HepG2 (cell line): ENCODE results near the gene KHNYN. TPM values are rescaled to one million over a fixed set of nuclear protein-coding genes. Genes with fewer than 3 reads are reported as not detected.
A peak's percentile ranks its signal among the peaks of the same experiment; 100 is the strongest.

Experiments used
- CHCHD3 ChIP-seq: sonication (generic); formaldehyde crosslinking; IDR thresholded peaks from 2 replicates; pipeline ENCODE4 v1.8.0; 2022; ENCODE audit warnings: mild to moderate bottlenecking, missing genetic modification reagents, moderate library complexity
- ESRRA ChIP-seq: sonication (generic); formaldehyde crosslinking; IDR thresholded peaks from 2 replicates; pipeline ENCODE4 v1.5.1; 2020; ENCODE audit warnings: mild to moderate bottlenecking, low read depth, missing genetic modification reagents
- FUBP1 ChIP-seq: sonication (generic); formaldehyde crosslinking; IDR thresholded peaks from 2 replicates; pipeline ENCODE4 v1.5.1; 2020; ENCODE audit warnings: missing genetic modification reagents, mild to moderate bottlenecking, borderline replicate concordance
- GABPB1 ChIP-seq: IDR thresholded peaks from 2 replicates; pipeline ENCODE4 v1.6.1; 2016; ENCODE audit warnings: mild to moderate bottlenecking, missing genetic modification reagents, moderate library complexity, missing compliant biosample characterization
- HIVEP1 ChIP-seq: sonication (generic); formaldehyde crosslinking; IDR thresholded peaks from 2 replicates; pipeline ENCODE4 v1.4.0; 2020; ENCODE audit warnings: mild to moderate bottlenecking, missing genetic modification reagents
- KDM4B ChIP-seq: sonication (generic); formaldehyde crosslinking; IDR thresholded peaks from 2 replicates; pipeline ENCODE4 v1.4.0; 2020; ENCODE audit warnings: missing genetic modification reagents
- KDM5A ChIP-seq: fragments of 200-600 bp; sonication (generic); IDR thresholded peaks from 2 replicates; pipeline ENCODE4 v1.7.0; 2018; ENCODE audit warnings: antibody characterized with exemption, mild to moderate bottlenecking, low read length, borderline replicate concordance
- KMT2A ChIP-seq: sonication (generic); formaldehyde crosslinking; IDR thresholded peaks from 2 replicates; pipeline ENCODE4 v1.4.0; 2020; ENCODE audit warnings: missing genetic modification reagents
- NR1H2 ChIP-seq: sonication (generic); formaldehyde crosslinking; IDR thresholded peaks from 2 replicates; pipeline ENCODE4 v1.8.1; 2022; ENCODE audit warnings: low read depth, missing genetic modification reagents, borderline replicate concordance
- PCBP2 ChIP-seq: fragments of 200-400 bp; formaldehyde crosslinking; optimal IDR thresholded peaks from 2 replicates; pipeline ENCODE3; 2018; ENCODE audit warnings: low read length, low read depth; ENCODE audit not compliant: poor library complexity, severe bottlenecking
- POLR2A ChIP-seq, 2 experiments: IDR thresholded peaks; 2 replicates each; pipeline ENCODE4 v1.6.1; 2011; ENCODE audit warnings: low read depth in 2 of 2, low read length in 2 of 2, mild to moderate bottlenecking in 1 of 2, moderate library complexity in 1 of 2; ENCODE audit not compliant: insufficient read depth in 1 of 2
- PRDM10 ChIP-seq: sonication (generic); formaldehyde crosslinking; IDR thresholded peaks from 2 replicates; pipeline ENCODE4 v1.4.0; 2020; ENCODE audit warnings: low read depth, missing genetic modification reagents
- SMAD9 ChIP-seq: sonication (generic); formaldehyde crosslinking; IDR thresholded peaks from 2 replicates; pipeline ENCODE4 v1.5.1; 2020; ENCODE audit warnings: mild to moderate bottlenecking, missing genetic modification reagents
- SNAPC2 ChIP-seq: sonication (generic); formaldehyde crosslinking; IDR thresholded peaks from 2 replicates; pipeline ENCODE4 v1.8.1; 2022; ENCODE audit warnings: mild to moderate bottlenecking, missing genetic modification reagents
- TRIM22 ChIP-seq: fragments of 450-650 bp; IDR thresholded peaks from 2 replicates; pipeline ENCODE4 v1.6.1; 2017
- ZNF333 ChIP-seq: sonication (generic); formaldehyde crosslinking; IDR thresholded peaks from 2 replicates; pipeline ENCODE4 v1.4.0; 2020; ENCODE audit warnings: mild to moderate bottlenecking, missing genetic modification reagents, borderline replicate concordance
- ZNF598 ChIP-seq: sonication (generic); formaldehyde crosslinking; IDR thresholded peaks from 2 replicates; pipeline ENCODE4 v1.5.1; 2020; ENCODE audit warnings: mild to moderate bottlenecking, missing genetic modification reagents, borderline replicate concordance
- ZNF670 ChIP-seq: sonication (generic); formaldehyde crosslinking; IDR thresholded peaks from 2 replicates; pipeline ENCODE4 v1.8.0; 2022; ENCODE audit warnings: mild to moderate bottlenecking, missing genetic modification reagents, borderline replicate concordance
- ZNF737 ChIP-seq: sonication (generic); formaldehyde crosslinking; IDR thresholded peaks from 2 replicates; pipeline ENCODE4 v1.5.0; 2020; ENCODE audit warnings: missing genetic modification reagents, mild to moderate bottlenecking, borderline replicate concordance
- ZNF773 ChIP-seq: sonication (generic); formaldehyde crosslinking; IDR thresholded peaks from 2 replicates; pipeline ENCODE4 v1.4.0; 2020; ENCODE audit warnings: missing genetic modification reagents, borderline replicate concordance
- polyA plus RNA-seq, 8 experiments: library from polyadenylated mRNA; depleted of rRNA in 3 of 8; stranded (reverse) in 7 of 8; unstranded in 1 of 8; fragments of >200 nt; fragmentation: Illumina TruSeq in 4 of 8; extraction: Trizol in 4 of 8; gene quantifications; 2 replicates each; pipeline versions ENCODE4 v1.2.1 to v1.2.3, GENCODE V29; 2011 to 2016; ENCODE audit warnings: low read depth in 4 of 8, missing spikeins in 1 of 8, mixed read lengths in 1 of 8; ENCODE audit not compliant: insufficient read depth in 1 of 8
- total RNA-seq, 5 experiments: library from RNA; depleted of rRNA; stranded (reverse); fragments of >200 nt; fragmentation: Illumina TruSeq; extraction: Trizol; gene quantifications; 2 replicates each; pipeline ENCODE4 v1.2.3, GENCODE V29; 2016; ENCODE audit warnings: low read depth in 1 of 5
- TF ChIP-seq, protein P1 (sequence below): sonication (generic); formaldehyde crosslinking; IDR thresholded peaks from 2 replicates; pipeline ENCODE4 v1.8.1; 2022; ENCODE audit warnings: mild to moderate bottlenecking, missing genetic modification reagents

The KHNYN gene
- total and polyA plus RNA-seq, 2 of the 13 experiments (the other 11 are each of a cell fraction or from before 2014, with no cell fraction given): 52.8 to 75.7 TPM

GRCh38 chr14:24437020-24437735 lies 7.4 kb downstream of the KHNYN start (continued):
- TF ChIP-seq HIVEP1 (CRISPR knock-in tag) (peak; percentile 17; the same call in 1 of the 2 replicates), KDM5A (no peak), ZNF333 (CRISPR knock-in tag) (peak; percentile 54; the same call in 1 of the 2 replicates), KDM4B (CRISPR knock-in tag) (no peak), CHCHD3 (CRISPR knock-in tag) (0 out of 2 replicates have a peak, but pooled peaks have one; percentile 64), FUBP1 (CRISPR knock-in tag) (0 out of 2 replicates have a peak, but pooled peaks have one; percentile 45), POLR2A (IDR thresholded peaks at IDR 0.05; ENCODE audit: insufficient read depth in 1 of 2, low read depth in 2 of 2, low read length in 2 of 2) (no peak), ZNF737 (CRISPR knock-in tag) (0 out of 2 replicates have a peak, but pooled peaks have one; percentile 41), GABPB1 (CRISPR knock-in tag) (peak; percentile 23; the same call in 1 of the 2 replicates), TRIM22 (no peak), ZNF773 (0 out of 2 replicates have a peak, but pooled peaks have one; percentile 46), ESRRA (CRISPR knock-in tag) (no peak), SMAD9 (0 out of 2 replicates have a peak, but pooled peaks have one; percentile 58), NR1H2 (CRISPR knock-in tag) (no peak), PRDM10 (CRISPR knock-in tag) (peak; percentile 4; the same call in 1 of the 2 replicates), PCBP2 (no peak), ZNF670 (CRISPR knock-in tag) (no peak), KMT2A (CRISPR knock-in tag) (0 out of 2 replicates have a peak, but pooled peaks have one; percentile 14), SNAPC2 (no peak), ZNF598 (CRISPR knock-in tag) (0 out of 2 replicates have a peak, but pooled peaks have one; percentile 52)
- TF ChIP-seq, protein P1, sequence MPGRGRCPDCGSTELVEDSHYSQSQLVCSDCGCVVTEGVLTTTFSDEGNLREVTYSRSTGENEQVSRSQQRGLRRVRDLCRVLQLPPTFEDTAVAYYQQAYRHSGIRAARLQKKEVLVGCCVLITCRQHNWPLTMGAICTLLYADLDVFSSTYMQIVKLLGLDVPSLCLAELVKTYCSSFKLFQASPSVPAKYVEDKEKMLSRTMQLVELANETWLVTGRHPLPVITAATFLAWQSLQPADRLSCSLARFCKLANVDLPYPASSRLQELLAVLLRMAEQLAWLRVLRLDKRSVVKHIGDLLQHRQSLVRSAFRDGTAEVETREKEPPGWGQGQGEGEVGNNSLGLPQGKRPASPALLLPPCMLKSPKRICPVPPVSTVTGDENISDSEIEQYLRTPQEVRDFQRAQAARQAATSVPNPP: no peak
